Measurements from ENCODE around the gene RNU6-1.

DNA sequence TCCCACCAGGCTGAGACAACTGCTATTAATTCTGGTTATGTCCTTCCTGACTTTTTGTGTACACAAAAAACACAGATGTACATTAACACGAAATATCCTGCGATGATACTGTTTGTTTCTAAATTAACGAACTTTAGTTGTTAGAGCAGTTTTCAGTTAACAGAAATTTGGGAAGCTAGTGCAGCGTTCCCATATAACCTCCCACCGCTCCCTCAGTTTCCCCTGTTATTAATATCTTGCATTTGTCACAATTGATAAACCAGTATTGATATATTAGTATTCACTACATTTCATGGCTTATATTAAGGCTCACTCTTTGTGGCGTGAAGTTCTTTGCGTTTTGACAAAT lies 45.3 kb upstream of the RNU6-1 start:
- no peak for TF ChIP-seq EZH2phosphoT487 (IDR thresholded peaks at IDR 0.05; ENCODE audit: insufficient read depth, low read depth)
- TF ChIP-seq EZH2 (IDR thresholded peaks at IDR 0.05; ENCODE audit: insufficient read depth, poor library complexity, severe bottlenecking), result no peak
